ENCODE measurements around the gene FAM83E.

FAM83E gene

GRCh38 chr19:48637948-48638830 lies 23.3 kb upstream of the FAM83E start:
- no peaks in the 10 kb centered on the region for H3K9me3 ChIP-seq (ENCODE audit: insufficient read depth, low read length)
- no peak for TF ChIP-seq EZH2phosphoT487 (conservative IDR thresholded peaks at IDR 0.05; ENCODE audit: low read length)
- TF ChIP-seq, protein P1, sequence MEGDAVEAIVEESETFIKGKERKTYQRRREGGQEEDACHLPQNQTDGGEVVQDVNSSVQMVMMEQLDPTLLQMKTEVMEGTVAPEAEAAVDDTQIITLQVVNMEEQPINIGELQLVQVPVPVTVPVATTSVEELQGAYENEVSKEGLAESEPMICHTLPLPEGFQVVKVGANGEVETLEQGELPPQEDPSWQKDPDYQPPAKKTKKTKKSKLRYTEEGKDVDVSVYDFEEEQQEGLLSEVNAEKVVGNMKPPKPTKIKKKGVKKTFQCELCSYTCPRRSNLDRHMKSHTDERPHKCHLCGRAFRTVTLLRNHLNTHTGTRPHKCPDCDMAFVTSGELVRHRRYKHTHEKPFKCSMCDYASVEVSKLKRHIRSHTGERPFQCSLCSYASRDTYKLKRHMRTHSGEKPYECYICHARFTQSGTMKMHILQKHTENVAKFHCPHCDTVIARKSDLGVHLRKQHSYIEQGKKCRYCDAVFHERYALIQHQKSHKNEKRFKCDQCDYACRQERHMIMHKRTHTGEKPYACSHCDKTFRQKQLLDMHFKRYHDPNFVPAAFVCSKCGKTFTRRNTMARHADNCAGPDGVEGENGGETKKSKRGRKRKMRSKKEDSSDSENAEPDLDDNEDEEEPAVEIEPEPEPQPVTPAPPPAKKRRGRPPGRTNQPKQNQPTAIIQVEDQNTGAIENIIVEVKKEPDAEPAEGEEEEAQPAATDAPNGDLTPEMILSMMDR (IDR thresholded peaks at IDR 0.05; ENCODE audit: insufficient read depth, low read length, poor library complexity, severe bottlenecking) = peak; percentile 17
- peak overlapping the region; percentile 7 for H2AFZ ChIP-seq (ENCODE audit: low read depth, low read length, severe bottlenecking)
- H3F3A ChIP-seq (ENCODE audit: insufficient read depth) = peaks cover 19% of the 10 kb centered on the region
- no peaks in the 10 kb centered on the region for H3K9me2 ChIP-seq (replicated peaks; ENCODE audit: insufficient read depth, low read length)
- no peaks in the 10 kb centered on the region for H3K79me2 ChIP-seq (ENCODE audit: insufficient read depth, low read length)
- H3K4me2 ChIP-seq (ENCODE audit: low read depth, low read length, poor library complexity, severe bottlenecking) = peak overlapping the region; percentile 72
- no peaks in the 10 kb centered on the region for H3K36me3 ChIP-seq (ENCODE audit: low read length)
- H3K27me3 ChIP-seq (ENCODE audit: low read length) = no peaks in the 10 kb centered on the region
- H3K27ac ChIP-seq (ENCODE audit: low read depth, low read length) = peak overlapping the region; percentile 89
- peak overlapping the region; percentile 54 for H3K4me3 ChIP-seq (ENCODE audit: insufficient read depth, low read length, poor library complexity, severe bottlenecking)
- H3K9ac ChIP-seq (ENCODE audit: low read length) = peak overlapping the region; percentile 62
- H4K20me1 ChIP-seq (ENCODE audit: low read depth, low read length) = no peaks in the 10 kb centered on the region

- H2AFZ ChIP-seq (ENCODE audit: low read depth, low read length, severe bottlenecking) = peak overlapping the region; percentile 7
- peak overlapping the region; percentile 54 for H3K4me3 ChIP-seq (ENCODE audit: insufficient read depth, low read length, poor library complexity, severe bottlenecking)
- H3K27ac ChIP-seq (ENCODE audit: low read depth, low read length) = peak overlapping the region; percentile 89
- H3K9me3 ChIP-seq (ENCODE audit: insufficient read depth, low read length) = no peaks in the 10 kb centered on the region
- H3F3A ChIP-seq (ENCODE audit: insufficient read depth) = peaks cover 21% of the 10 kb centered on the region
- H4K20me1 ChIP-seq (ENCODE audit: low read depth, low read length) = no peaks in the 10 kb centered on the region
- no peaks in the 10 kb centered on the region for H3K79me2 ChIP-seq (ENCODE audit: insufficient read depth, low read length)
- no peaks in the 10 kb centered on the region for H3K36me3 ChIP-seq (ENCODE audit: low read length)
- no peaks in the 10 kb centered on the region for H3K9me2 ChIP-seq (replicated peaks; ENCODE audit: insufficient read depth, low read length)
- peak overlapping the region; percentile 62 for H3K9ac ChIP-seq (ENCODE audit: low read length)
- TF ChIP-seq EZH2phosphoT487 (conservative IDR thresholded peaks at IDR 0.05; ENCODE audit: low read length) = no peak
- TF ChIP-seq, protein P1 (IDR thresholded peaks at IDR 0.05; ENCODE audit: insufficient read depth, low read length, poor library complexity, severe bottlenecking) = no peak
- H3K27me3 ChIP-seq (ENCODE audit: low read length) = no peaks in the 10 kb centered on the region
- H3K4me2 ChIP-seq (ENCODE audit: low read depth, low read length, poor library complexity, severe bottlenecking) = peak overlapping the region; percentile 89
Observed at GRCh38 chr19:48637449-48637947, 22.6 kb upstream of the FAM83E start.

- Histone ChIP-seq H3K9ac (ENCODE audit: low read length) (peak within 1 kb of the TSS; percentile 93), H3K9me3 (ENCODE audit: insufficient read depth, low read length) (no peaks in the 10 kb centered on the region), H3K4me3 (ENCODE audit: insufficient read depth, low read length, poor library complexity, severe bottlenecking) (peak within 1 kb of the TSS; percentile 68), H3K79me2 (ENCODE audit: insufficient read depth, low read length) (no peaks in the 10 kb centered on the region), H4K20me1 (ENCODE audit: low read depth, low read length) (no peaks in the 10 kb centered on the region), H3F3A (ENCODE audit: insufficient read depth) (peaks cover 21% of the 10 kb centered on the region), H3K4me2 (ENCODE audit: low read depth, low read length, poor library complexity, severe bottlenecking) (peak within 1 kb of the TSS; percentile 89), H3K9me2 (replicated peaks; ENCODE audit: insufficient read depth, low read length) (no peaks in the 10 kb centered on the region), H3K36me3 (ENCODE audit: low read length) (no peaks in the 10 kb centered on the region), H3K27ac (ENCODE audit: low read depth, low read length) (peak within 1 kb of the TSS; percentile 89), H2AFZ (ENCODE audit: low read depth, low read length, severe bottlenecking) (peak within 1 kb of the TSS; percentile 7), H3K27me3 (ENCODE audit: low read length) (no peaks in the 10 kb centered on the region)
- TF ChIP-seq, protein P1 (IDR thresholded peaks at IDR 0.05; ENCODE audit: insufficient read depth, low read length, poor library complexity, severe bottlenecking) = no peak
- no peak for TF ChIP-seq EZH2phosphoT487 (conservative IDR thresholded peaks at IDR 0.05; ENCODE audit: low read length)
Observed at GRCh38 chr19:48636859-48637448, 22.1 kb upstream of the FAM83E start, which contains the start of gene DBP. DBP (minus strand) TSS chr19:48637379; CDS start chr19:48636994, 385 bp downstream.
